Inflammatory macrophage treated with lipopolysaccharide for 1 hour (primary cell): ENCODE measurements around the gene NLRP8.
"Not testable (repeated sequence)": the region's sequence is repeated elsewhere in the genome, so short reads cannot be mapped to it uniquely, and the experiment has no call there.

Source experiments
- DNase-seq, 2 donors: peaks; one replicate each; pipeline ENCODE4 v3.0.0-alpha.2; 2020 to 2022

Gene NLRP8

GRCh38 chr19:55980415-55980814 is 32.8 kb downstream of the NLRP8 start:
- no peak for DNase-seq

- DNase-seq = no peak
These were observed 37.6 kb downstream of the NLRP8 start for GRCh38 chr19:55985254-55985653.

- no peak for DNase-seq
These were observed 38.9 kb downstream of the NLRP8 start, which contains the start of gene NLRP5 for GRCh38 chr19:55986487-55986886. Gene NLRP5 (plus strand): TSS chr19:55986775.

- no peak for DNase-seq
These were observed 43.2 kb downstream of the NLRP8 start for GRCh38 chr19:55990831-55991230.

GRCh38 chr19:55993492-55993891 is 45.9 kb downstream of the NLRP8 start:
- no peak for DNase-seq

- no peak for DNase-seq
These were observed 67.1 kb downstream of the NLRP8 start for GRCh38 chr19:56014765-56015164.

- no peak for DNase-seq
These were observed 68.1 kb downstream of the NLRP8 start for GRCh38 chr19:56015756-56016155.

DNA sequence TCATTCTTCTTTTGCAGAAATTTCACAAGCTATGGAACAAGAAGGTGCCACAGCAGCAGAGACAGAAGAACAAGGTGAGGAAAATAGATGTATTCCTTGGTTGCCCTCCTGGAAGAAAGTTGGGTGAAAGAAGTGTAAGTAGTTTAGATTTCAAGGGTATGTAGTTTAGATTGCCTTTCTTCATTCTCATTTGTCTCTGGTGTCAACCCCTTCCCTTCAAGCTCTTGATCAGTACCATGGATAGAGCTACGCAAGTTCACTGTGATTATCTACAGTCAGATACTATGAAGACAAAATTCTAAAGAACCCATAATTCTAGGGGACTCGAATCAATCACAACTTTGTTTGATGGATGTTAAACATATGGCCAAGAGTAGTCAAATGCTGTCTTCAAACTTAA is 71.7 kb downstream of the NLRP8 start:
- not testable (repeated sequence) for DNase-seq

GRCh38 chr19:56020355-56020975 is 72.8 kb downstream of the NLRP8 start:
- DNase-seq = not testable (repeated sequence)

DNA sequence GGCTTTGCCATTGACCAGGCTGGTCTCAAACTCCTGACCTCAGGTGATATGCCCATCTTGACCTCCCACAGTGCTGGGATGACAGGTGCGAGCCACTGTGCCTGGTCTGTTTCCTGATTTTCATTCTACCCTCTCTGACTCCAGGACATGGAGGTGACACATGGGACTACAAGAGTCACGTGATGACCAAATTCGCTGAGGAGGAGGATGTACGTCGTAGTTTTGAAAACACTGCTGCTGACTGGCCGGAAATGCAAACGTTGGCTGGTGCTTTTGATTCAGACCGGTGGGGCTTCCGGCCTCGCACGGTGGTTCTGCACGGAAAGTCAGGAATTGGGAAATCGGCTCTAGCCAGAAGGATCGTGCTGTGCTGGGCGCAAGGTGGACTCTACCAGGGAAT is 79.1 kb downstream of the NLRP8 start:
- DNase-seq = no peak
